Neural cell (in vitro differentiated cells): ENCODE data around the gene NDUFB8. TPM values are rescaled to one million over a fixed set of nuclear protein-coding genes. Genes with fewer than 3 reads are reported as not detected.

Source experiments
- H2AFZ ChIP-seq: fragments of 200-600, 300-800 bp; sonication (generic), shearing (Covaris generic); 2 replicates; pipeline ENCODE4 v1.6.0; 2014; ENCODE audit warnings: low read depth, mild to moderate bottlenecking, antibody characterized with exemption, low read length, moderate library complexity
- H3F3A ChIP-seq: fragments of 200-600 bp; shearing (Covaris generic); 2 replicates; pipeline ENCODE4 v1.6.1; 2016; ENCODE audit warnings: mild to moderate bottlenecking, moderate library complexity, mixed read lengths, antibody characterized with exemption, low read length; ENCODE audit not compliant: insufficient read depth, poor library complexity, severe bottlenecking
- H3K27ac ChIP-seq: fragments of 200-600, 300-800 bp; sonication (generic), shearing (Covaris generic); 2 replicates; pipeline ENCODE4 v1.5.1; 2014; ENCODE audit warnings: mild to moderate bottlenecking, low read length, moderate library complexity
- H3K27me3 ChIP-seq: fragments of 300-800, 200-600 bp; sonication (generic), shearing (Covaris generic); 2 replicates; pipeline ENCODE4 v1.6.0; 2014; ENCODE audit warnings: mild to moderate bottlenecking, low read depth, low read length, moderate library complexity; ENCODE audit not compliant: insufficient read depth
- H3K36me3 ChIP-seq: fragments of 300-800, 200-600 bp; sonication (generic), shearing (Covaris generic); 2 replicates; pipeline ENCODE4 v1.5.1; 2014; ENCODE audit warnings: mild to moderate bottlenecking, antibody characterized with exemption, low read length, moderate library complexity; ENCODE audit not compliant: insufficient read depth
- H3K4me2 ChIP-seq: fragments of 300-800, 200-600 bp; sonication (generic), shearing (Covaris generic); 2 replicates; pipeline ENCODE4 v1.6.0; 2014; ENCODE audit warnings: mild to moderate bottlenecking, low read length
- H3K4me3 ChIP-seq: fragments of 300-800, 200-600 bp; sonication (generic), shearing (Covaris generic); 2 replicates; pipeline ENCODE4 v1.5.1; 2014; ENCODE audit warnings: mild to moderate bottlenecking, low read length, moderate library complexity
- H3K79me2 ChIP-seq: fragments of 200-600 bp; shearing (Covaris generic); replicated peaks from 2 replicates; pipeline ENCODE4 v1.6.0; 2014; ENCODE audit warnings: mild to moderate bottlenecking, low read length, moderate library complexity; ENCODE audit not compliant: insufficient read depth
- H3K9ac ChIP-seq: fragments of 300-800, 200-600 bp; sonication (generic), shearing (Covaris generic); 2 replicates; pipeline ENCODE4 v1.6.1; 2016; ENCODE audit warnings: mild to moderate bottlenecking, low read length, mixed read lengths
- H3K9me2 ChIP-seq: fragments of 200-600 bp; shearing (Covaris generic); 2 replicates; pipeline ENCODE4 v1.6.1; 2016; ENCODE audit warnings: mild to moderate bottlenecking, low read length, mixed read lengths; ENCODE audit not compliant: insufficient read depth
- H3K9me3 ChIP-seq: fragments of 200-600, 300-800 bp; sonication (generic), shearing (Covaris generic); 2 replicates; pipeline ENCODE4 v1.6.1; 2016; ENCODE audit warnings: mild to moderate bottlenecking, mixed run types, low read length, moderate library complexity, mixed read lengths
- H4K20me1 ChIP-seq: fragments of 200-600 bp; shearing (Covaris generic); 2 replicates; pipeline ENCODE4 v1.6.1; 2016; ENCODE audit warnings: mild to moderate bottlenecking, mixed run types; ENCODE audit not compliant: insufficient read depth
- EP300 ChIP-seq: fragments of 450-650 bp; conservative IDR thresholded peaks from 2 replicates; pipeline ENCODE4 v1.6.1; 2014; ENCODE audit warnings: antibody characterized with exemption, mild to moderate bottlenecking, moderate library complexity; ENCODE audit not compliant: poor library complexity, severe bottlenecking
- EZH2 ChIP-seq: fragments of 200-600, 300-800 bp; shearing (Covaris generic), sonication (generic); IDR thresholded peaks from 2 replicates; pipeline ENCODE4 v1.6.1; 2014; ENCODE audit warnings: antibody characterized with exemption, low read length, borderline replicate concordance, mild to moderate bottlenecking; ENCODE audit not compliant: insufficient read depth, poor library complexity, severe bottlenecking
- MXI1 ChIP-seq: fragments of 450-650 bp; conservative IDR thresholded peaks from 2 replicates; pipeline ENCODE4 v1.6.1; 2014; ENCODE audit warnings: antibody characterized with exemption, mild to moderate bottlenecking; ENCODE audit not compliant: poor library complexity, severe bottlenecking
- POLR2AphosphoS5 ChIP-seq: IDR thresholded peaks from 2 replicates; pipeline ENCODE4 v1.6.1; 2012
- RAD21 ChIP-seq: fragments of 450-650 bp; conservative IDR thresholded peaks from 2 replicates; pipeline ENCODE4 v1.6.1; 2014; ENCODE audit warnings: antibody characterized with exemption, mild to moderate bottlenecking, moderate library complexity
- SMC3 ChIP-seq: fragments of 450-650 bp; conservative IDR thresholded peaks from 2 replicates; pipeline ENCODE4 v1.6.1; 2014; ENCODE audit warnings: antibody characterized with exemption, mild to moderate bottlenecking, moderate library complexity; ENCODE audit not compliant: poor library complexity
- TAF1 ChIP-seq: IDR thresholded peaks from 2 replicates; pipeline ENCODE4 v1.6.1; 2012; ENCODE audit warnings: low read depth
- polyA plus RNA-seq: library from polyadenylated mRNA; depleted of rRNA; stranded (reverse); fragments of >200 nt; gene quantifications from 2 replicates; pipeline ENCODE4 v1.2.3, GENCODE V29; 2014
- TF ChIP-seq, protein P1 (sequence below): IDR thresholded peaks from 2 replicates; pipeline ENCODE4 v1.6.1; 2012; ENCODE audit warnings: borderline replicate concordance
- TF ChIP-seq, protein P2 (sequence below): fragments of 450-650 bp; IDR thresholded peaks from 2 replicates; pipeline ENCODE4 v1.5.1; 2014; ENCODE audit warnings: antibody characterized with exemption, mild to moderate bottlenecking, moderate library complexity; ENCODE audit not compliant: poor library complexity, severe bottlenecking

The NDUFB8 gene
- polyA plus RNA-seq, 1 donor from 2014 or later, result 407 TPM

DNA sequence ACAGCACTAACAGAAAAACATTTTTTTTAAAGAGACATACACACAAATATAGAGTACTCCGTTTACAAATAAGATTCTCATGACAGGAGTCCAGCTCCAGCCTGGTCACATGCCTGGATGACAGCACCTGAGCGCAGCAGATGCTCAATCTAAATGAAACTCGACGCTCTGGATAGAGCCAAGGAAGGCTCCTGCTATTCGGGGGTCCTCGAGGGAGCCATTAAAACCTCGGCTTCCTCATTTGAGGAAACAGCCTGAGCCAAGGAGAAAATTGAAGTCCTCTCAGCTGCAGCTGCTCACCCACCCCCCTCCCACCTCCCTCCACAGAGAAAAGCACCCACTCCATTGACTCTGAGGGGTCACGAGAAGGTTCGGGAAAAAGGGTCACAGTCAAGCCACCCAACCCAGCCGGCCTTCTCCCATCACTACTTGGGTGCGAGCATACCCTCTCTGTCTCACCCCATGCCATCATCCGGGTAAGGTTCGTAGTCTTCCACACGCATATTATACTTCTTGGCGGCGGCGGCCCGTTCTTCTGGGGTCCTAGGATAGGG is 673 bp downstream of the NDUFB8 start:
- peaks cover 17% of the 10 kb centered on the region for H3K79me2 ChIP-seq
- H3K27ac ChIP-seq, result peak overlapping the region; percentile 77
- H3K36me3 ChIP-seq, result peaks cover 9% of the 10 kb centered on the region
- H3K9me2 ChIP-seq, result no peaks in the 10 kb centered on the region
- no peaks in the 10 kb centered on the region for H3K9me3 ChIP-seq
- peak overlapping the region; percentile 92 for H3K9ac ChIP-seq
- no peak for TF ChIP-seq POLR2AphosphoS5
- no peak for TF ChIP-seq SMC3
- TF ChIP-seq MXI1, result no peak
- TF ChIP-seq, protein P1, sequence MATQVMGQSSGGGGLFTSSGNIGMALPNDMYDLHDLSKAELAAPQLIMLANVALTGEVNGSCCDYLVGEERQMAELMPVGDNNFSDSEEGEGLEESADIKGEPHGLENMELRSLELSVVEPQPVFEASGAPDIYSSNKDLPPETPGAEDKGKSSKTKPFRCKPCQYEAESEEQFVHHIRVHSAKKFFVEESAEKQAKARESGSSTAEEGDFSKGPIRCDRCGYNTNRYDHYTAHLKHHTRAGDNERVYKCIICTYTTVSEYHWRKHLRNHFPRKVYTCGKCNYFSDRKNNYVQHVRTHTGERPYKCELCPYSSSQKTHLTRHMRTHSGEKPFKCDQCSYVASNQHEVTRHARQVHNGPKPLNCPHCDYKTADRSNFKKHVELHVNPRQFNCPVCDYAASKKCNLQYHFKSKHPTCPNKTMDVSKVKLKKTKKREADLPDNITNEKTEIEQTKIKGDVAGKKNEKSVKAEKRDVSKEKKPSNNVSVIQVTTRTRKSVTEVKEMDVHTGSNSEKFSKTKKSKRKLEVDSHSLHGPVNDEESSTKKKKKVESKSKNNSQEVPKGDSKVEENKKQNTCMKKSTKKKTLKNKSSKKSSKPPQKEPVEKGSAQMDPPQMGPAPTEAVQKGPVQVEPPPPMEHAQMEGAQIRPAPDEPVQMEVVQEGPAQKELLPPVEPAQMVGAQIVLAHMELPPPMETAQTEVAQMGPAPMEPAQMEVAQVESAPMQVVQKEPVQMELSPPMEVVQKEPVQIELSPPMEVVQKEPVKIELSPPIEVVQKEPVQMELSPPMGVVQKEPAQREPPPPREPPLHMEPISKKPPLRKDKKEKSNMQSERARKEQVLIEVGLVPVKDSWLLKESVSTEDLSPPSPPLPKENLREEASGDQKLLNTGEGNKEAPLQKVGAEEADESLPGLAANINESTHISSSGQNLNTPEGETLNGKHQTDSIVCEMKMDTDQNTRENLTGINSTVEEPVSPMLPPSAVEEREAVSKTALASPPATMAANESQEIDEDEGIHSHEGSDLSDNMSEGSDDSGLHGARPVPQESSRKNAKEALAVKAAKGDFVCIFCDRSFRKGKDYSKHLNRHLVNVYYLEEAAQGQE, result no peak
- no peak for TF ChIP-seq RAD21
- no peak for TF ChIP-seq TAF1
- no peak for TF ChIP-seq EZH2
- TF ChIP-seq, protein P2, sequence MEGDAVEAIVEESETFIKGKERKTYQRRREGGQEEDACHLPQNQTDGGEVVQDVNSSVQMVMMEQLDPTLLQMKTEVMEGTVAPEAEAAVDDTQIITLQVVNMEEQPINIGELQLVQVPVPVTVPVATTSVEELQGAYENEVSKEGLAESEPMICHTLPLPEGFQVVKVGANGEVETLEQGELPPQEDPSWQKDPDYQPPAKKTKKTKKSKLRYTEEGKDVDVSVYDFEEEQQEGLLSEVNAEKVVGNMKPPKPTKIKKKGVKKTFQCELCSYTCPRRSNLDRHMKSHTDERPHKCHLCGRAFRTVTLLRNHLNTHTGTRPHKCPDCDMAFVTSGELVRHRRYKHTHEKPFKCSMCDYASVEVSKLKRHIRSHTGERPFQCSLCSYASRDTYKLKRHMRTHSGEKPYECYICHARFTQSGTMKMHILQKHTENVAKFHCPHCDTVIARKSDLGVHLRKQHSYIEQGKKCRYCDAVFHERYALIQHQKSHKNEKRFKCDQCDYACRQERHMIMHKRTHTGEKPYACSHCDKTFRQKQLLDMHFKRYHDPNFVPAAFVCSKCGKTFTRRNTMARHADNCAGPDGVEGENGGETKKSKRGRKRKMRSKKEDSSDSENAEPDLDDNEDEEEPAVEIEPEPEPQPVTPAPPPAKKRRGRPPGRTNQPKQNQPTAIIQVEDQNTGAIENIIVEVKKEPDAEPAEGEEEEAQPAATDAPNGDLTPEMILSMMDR, result no peak
- no peak for TF ChIP-seq EP300
- peak overlapping the region; percentile 90 for H2AFZ ChIP-seq
- H3K4me2 ChIP-seq, result peak overlapping the region; percentile 95
- no peaks in the 10 kb centered on the region for H4K20me1 ChIP-seq
- no peaks in the 10 kb centered on the region for H3K27me3 ChIP-seq
- H3K4me3 ChIP-seq, result peak overlapping the region; percentile 91
- H3F3A ChIP-seq, result no peaks in the 10 kb centered on the region

DNA sequence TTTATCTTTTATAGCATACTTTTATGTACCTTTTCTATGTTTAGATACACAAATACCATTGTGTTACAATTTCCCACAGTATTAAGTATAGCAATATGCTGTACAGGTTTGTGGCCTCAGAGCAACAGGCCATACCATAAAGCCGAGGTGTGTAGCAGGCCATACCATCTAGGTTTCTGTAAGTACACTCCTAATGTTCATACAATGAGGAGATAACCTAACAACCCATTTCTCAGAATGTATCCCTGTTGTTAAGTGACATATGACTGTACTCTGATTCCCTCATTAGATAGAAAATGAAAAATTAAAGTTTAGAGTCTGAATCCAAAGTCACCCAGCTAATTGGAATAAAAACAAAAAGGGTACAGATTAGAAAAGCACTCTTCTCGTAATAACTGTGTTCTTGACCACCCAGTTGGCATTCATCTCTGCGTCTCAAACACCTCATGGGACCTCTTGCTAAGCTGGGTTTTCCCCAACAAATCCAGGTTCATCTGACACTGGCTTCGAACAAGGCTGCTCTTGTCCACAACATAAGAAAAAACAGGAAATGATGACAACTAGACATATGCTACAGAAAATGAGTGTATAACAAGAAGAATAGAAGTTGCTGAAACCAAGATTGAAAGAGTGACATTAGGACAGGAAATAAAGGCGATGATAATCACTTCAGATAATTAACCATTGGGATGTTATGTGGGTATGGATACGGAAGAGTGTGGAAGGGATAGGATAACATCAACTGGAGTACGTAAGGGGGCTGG is 1.4 kb downstream of the NDUFB8 start:
- Histone ChIP-seq H3K27me3 (no peaks in the 10 kb centered on the region), H3K27ac (peak overlapping the region; percentile 77), H3K79me2 (peaks cover 17% of the 10 kb centered on the region), H4K20me1 (no peaks in the 10 kb centered on the region), H3K9ac (peak overlapping the region; percentile 92), H3F3A (no peaks in the 10 kb centered on the region), H3K9me3 (no peaks in the 10 kb centered on the region), H3K4me2 (peak overlapping the region; percentile 95), H3K36me3 (peaks cover 9% of the 10 kb centered on the region), H2AFZ (no peak overlapping the region), H3K9me2 (no peaks in the 10 kb centered on the region), H3K4me3 (peak overlapping the region; percentile 91)
- TF ChIP-seq TAF1 (no peak), EZH2 (no peak), SMC3 (no peak), EP300 (no peak), POLR2AphosphoS5 (no peak), RAD21 (no peak), MXI1 (no peak)
- TF ChIP-seq, protein P2, result no peak
- TF ChIP-seq, protein P1, result no peak
